Measurements from ENCODE around the gene CENPVL3. TPM values are rescaled to one million over a fixed set of nuclear protein-coding genes. Genes with fewer than 3 reads are reported as not detected.

Gene CENPVL3
- total RNA-seq, 3 donors from 2014 or later: not detected

DNA sequence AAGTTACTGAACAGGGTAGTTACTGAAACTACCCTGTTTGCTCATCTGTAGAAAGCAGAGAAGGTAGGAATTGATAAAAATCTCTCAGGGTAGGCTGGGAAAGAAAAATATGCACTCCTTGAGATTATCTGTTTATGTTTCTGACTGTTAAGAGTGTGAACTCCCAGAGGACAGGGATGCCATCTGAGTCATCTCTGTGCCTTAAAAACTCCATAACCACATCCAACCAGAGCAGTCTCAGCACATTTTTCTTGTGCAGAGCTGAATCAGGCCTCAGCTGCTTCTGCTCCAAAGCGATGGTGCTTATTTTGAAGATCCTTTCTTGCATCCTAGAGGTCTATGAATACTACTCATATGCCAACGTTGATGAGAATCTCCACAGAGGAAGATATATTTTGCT, 9.9 kb downstream of the CENPVL3 start:
- Histone ChIP-seq H3K9me3 (no peaks in the 10 kb centered on the region), H3K27me3 (peaks cover 0 to 56% of the 10 kb centered on the region in 2 donors), H3K36me3 (no peaks in the 10 kb centered on the region), H3K4me3 (no peak overlapping the region), H3K4me1 (no peaks in the 10 kb centered on the region), H3K27ac (no peak overlapping the region)
- DNase-seq (ENCODE audit: low spot score in 2 of 2): no peak
- TF ChIP-seq CTCF (IDR thresholded peaks at IDR 0.05): no peak
- TF ChIP-seq POLR2AphosphoS5 (IDR thresholded peaks at IDR 0.05): no peak
- no peak for TF ChIP-seq POLR2A (IDR thresholded peaks at IDR 0.05)
- intact Hi-C loops (cut with DNase I; ENCODE audit: low total_unique reads): no loop called here

- H3K36me3 ChIP-seq: no peaks in the 10 kb centered on the region
- peaks cover 0 to 56% of the 10 kb centered on the region in 2 donors for H3K27me3 ChIP-seq
- no peak overlapping the region for H3K4me3 ChIP-seq
- H3K27ac ChIP-seq: no peak overlapping the region
- TF ChIP-seq CTCF (IDR thresholded peaks at IDR 0.05): no peak
- TF ChIP-seq POLR2A (IDR thresholded peaks at IDR 0.05): no peak
- TF ChIP-seq POLR2AphosphoS5 (IDR thresholded peaks at IDR 0.05): no peak
- H3K4me1 ChIP-seq: no peaks in the 10 kb centered on the region
- DNase-seq (ENCODE audit: low spot score in 2 of 2): no peak
- intact Hi-C loops (cut with DNase I; ENCODE audit: low total_unique reads): no loop called here
- no peaks in the 10 kb centered on the region for H3K9me3 ChIP-seq
These were observed 10.6 kb downstream of the CENPVL3 start for GRCh38 chrX:51608126-51608525.

DNA sequence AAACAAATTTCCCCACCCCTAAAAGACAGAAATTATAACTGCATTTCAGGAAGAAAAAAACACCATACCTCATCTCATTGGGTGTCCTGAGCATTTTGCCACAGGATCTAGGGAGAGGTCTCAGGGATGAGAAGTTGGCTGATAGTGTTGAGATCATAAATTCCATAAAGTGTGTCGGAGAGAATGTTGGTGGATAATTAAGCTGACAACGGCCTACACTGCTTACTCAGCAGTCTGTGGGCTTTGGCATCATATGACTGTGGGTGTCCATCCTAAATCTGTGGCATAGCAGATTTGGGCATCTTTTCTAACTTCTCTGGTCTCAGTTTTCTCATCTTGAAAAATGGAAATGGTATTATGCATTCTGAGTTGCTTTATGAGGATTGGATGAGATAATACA, 12.3 kb downstream of the CENPVL3 start:
- H3K36me3 ChIP-seq: no peaks in the 10 kb centered on the region
- no peak overlapping the region for H3K4me3 ChIP-seq
- H3K9me3 ChIP-seq: no peaks in the 10 kb centered on the region
- intact Hi-C loops (cut with DNase I; ENCODE audit: low total_unique reads): no loop called here
- DNase-seq (ENCODE audit: low spot score in 2 of 2): no peak
- H3K27ac ChIP-seq: no peak overlapping the region
- H3K27me3 ChIP-seq: peaks cover 0 to 52% of the 10 kb centered on the region in 2 donors
- H3K4me1 ChIP-seq: no peaks in the 10 kb centered on the region
- no peak for TF ChIP-seq CTCF (IDR thresholded peaks at IDR 0.05)
- TF ChIP-seq POLR2AphosphoS5 (IDR thresholded peaks at IDR 0.05): no peak
- no peak for TF ChIP-seq POLR2A (IDR thresholded peaks at IDR 0.05)

DNA sequence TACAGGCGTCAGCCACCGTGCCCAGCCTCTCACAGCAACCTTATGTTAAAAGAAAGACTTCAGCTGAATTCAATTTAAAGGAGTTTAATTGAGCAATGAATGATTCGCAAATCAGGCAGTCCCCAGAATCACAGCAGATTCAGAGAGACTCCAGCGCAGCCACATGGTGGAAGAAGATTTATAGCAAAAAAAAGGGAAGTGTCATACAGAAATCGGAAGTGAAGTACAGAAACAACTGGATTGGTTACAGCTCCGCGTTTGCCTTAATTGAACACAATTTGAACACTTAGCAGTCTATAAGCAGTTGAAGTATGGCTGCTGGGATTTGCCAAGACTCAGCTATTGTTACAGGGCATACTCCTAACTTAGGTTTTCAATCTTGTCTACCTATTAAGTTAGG, 19.8 kb downstream of the CENPVL3 start:
- Histone ChIP-seq H3K27me3 (peaks cover 0 to 70% of the 10 kb centered on the region in 2 donors), H3K27ac (no peak overlapping the region), H3K36me3 (no peaks in the 10 kb centered on the region), H3K4me3 (no peak overlapping the region), H3K4me1 (no peaks in the 10 kb centered on the region), H3K9me3 (no peaks in the 10 kb centered on the region)
- no peak for DNase-seq (ENCODE audit: low spot score in 2 of 2)
- no peak for TF ChIP-seq POLR2AphosphoS5 (IDR thresholded peaks at IDR 0.05)
- no peak for TF ChIP-seq CTCF (IDR thresholded peaks at IDR 0.05)
- no peak for TF ChIP-seq POLR2A (IDR thresholded peaks at IDR 0.05)
- intact Hi-C loops (cut with DNase I; ENCODE audit: low total_unique reads): no loop called here

- Histone ChIP-seq H3K36me3 (no peaks in the 10 kb centered on the region), H3K9me3 (no peaks in the 10 kb centered on the region), H3K27ac (no peak overlapping the region), H3K4me3 (no peak overlapping the region), H3K4me1 (no peaks in the 10 kb centered on the region), H3K27me3 (peaks cover 0 to 46% of the 10 kb centered on the region in 2 donors)
- TF ChIP-seq POLR2A (IDR thresholded peaks at IDR 0.05) (no peak), POLR2AphosphoS5 (IDR thresholded peaks at IDR 0.05) (no peak), CTCF (IDR thresholded peaks at IDR 0.05) (no peak)
- DNase-seq (ENCODE audit: low spot score in 2 of 2): no peak
- intact Hi-C loops (cut with DNase I; ENCODE audit: low total_unique reads): no loop called here
These were observed 46.8 kb downstream of the CENPVL3 start for GRCh38 chrX:51571874-51572273.
